H9 (cell line): ENCODE results near the gene TIAL1. TPM values are rescaled to one million over a fixed set of nuclear protein-coding genes. Genes with fewer than 3 reads are reported as not detected.

Experiments
- DNase-seq: peaks from one replicate; pipeline ENCODE4 v3.0.0-alpha.2; 2017
- H2AFZ ChIP-seq: one replicate; pipeline ENCODE4 v1.6.1; 2013; ENCODE audit warnings: mild to moderate bottlenecking, low read length, control low read depth, moderate library complexity
- H2AK5ac ChIP-seq: 2 replicates; pipeline ENCODE4 v1.6.1; 2013; ENCODE audit warnings: low read length, control low read depth, mixed read lengths; ENCODE audit not compliant: insufficient read length
- H2BK120ac ChIP-seq: one replicate; pipeline ENCODE4 v1.6.1; 2013; ENCODE audit warnings: low read depth, mild to moderate bottlenecking, low read length, control low read depth, inconsistent platforms; ENCODE audit not compliant: poor library complexity, severe bottlenecking
- H2BK12ac ChIP-seq: 2 replicates; pipeline ENCODE4 v1.6.1; 2013; ENCODE audit warnings: low read length, control low read depth, mixed read lengths, low read depth; ENCODE audit not compliant: insufficient read length
- H2BK15ac ChIP-seq: 2 replicates; pipeline ENCODE4 v1.6.1; 2013; ENCODE audit warnings: low read depth, low read length, control low read depth
- H2BK20ac ChIP-seq: one replicate; pipeline ENCODE4 v1.6.1; 2013; ENCODE audit warnings: low read depth, mild to moderate bottlenecking, low read length, control low read depth, inconsistent platforms; ENCODE audit not compliant: poor library complexity, severe bottlenecking
- H2BK5ac ChIP-seq: 2 replicates; pipeline ENCODE4 v1.6.1; 2013; ENCODE audit warnings: low read length, control low read depth, mixed read lengths; ENCODE audit not compliant: insufficient read length
- H3K14ac ChIP-seq: 2 replicates; pipeline ENCODE4 v1.6.1; 2013; ENCODE audit warnings: low read length, control low read depth; ENCODE audit not compliant: insufficient read depth
- H3K18ac ChIP-seq: 2 replicates; pipeline ENCODE4 v1.6.1; 2013; ENCODE audit warnings: low read depth, mild to moderate bottlenecking, mixed read lengths, low read length, control low read depth; ENCODE audit not compliant: insufficient read length
- H3K23ac ChIP-seq: 2 replicates; pipeline ENCODE4 v1.6.1; 2013; ENCODE audit warnings: low read length, control low read depth, mixed read lengths, low read depth; ENCODE audit not compliant: insufficient read length
- H3K23me2 ChIP-seq: 2 replicates; pipeline ENCODE4 v1.6.1; 2013; ENCODE audit warnings: low read depth, mild to moderate bottlenecking, mixed read lengths, low read length, control low read depth; ENCODE audit not compliant: insufficient read length, poor library complexity, severe bottlenecking
- H3K27ac ChIP-seq: 2 replicates; pipeline ENCODE4 v1.5.1; 2013; ENCODE audit warnings: low read length, control low read depth, mixed read lengths, low read depth; ENCODE audit not compliant: insufficient read length
- H3K27me3 ChIP-seq: 2 replicates; pipeline ENCODE4 v1.6.1; 2013; ENCODE audit warnings: low read length, control low read depth, inconsistent platforms; ENCODE audit not compliant: insufficient read depth
- H3K4ac ChIP-seq: 2 replicates; pipeline ENCODE4 v1.6.1; 2013; ENCODE audit warnings: low read depth, mild to moderate bottlenecking, control low read depth, inconsistent platforms, low read length, moderate library complexity
- H3K4me1 ChIP-seq: 2 replicates; pipeline ENCODE4 v1.6.1; 2013; ENCODE audit warnings: low read length, control low read depth, inconsistent platforms; ENCODE audit not compliant: insufficient read depth
- H3K4me2 ChIP-seq: 2 replicates; pipeline ENCODE4 v1.6.1; 2013; ENCODE audit warnings: low read length, control low read depth, mixed read lengths; ENCODE audit not compliant: insufficient read length, insufficient read depth
- H3K56ac ChIP-seq: 2 replicates; pipeline ENCODE4 v1.6.1; 2013; ENCODE audit warnings: low read depth, mild to moderate bottlenecking, mixed read lengths, low read length, control low read depth; ENCODE audit not compliant: insufficient read length
- H3K79me1 ChIP-seq: 2 replicates; pipeline ENCODE4 v1.6.1; 2013; ENCODE audit warnings: low read depth, mild to moderate bottlenecking, moderate library complexity, low read length, control low read depth, inconsistent platforms; ENCODE audit not compliant: insufficient read depth, poor library complexity, severe bottlenecking
- H3K79me2 ChIP-seq: 2 replicates; pipeline ENCODE4 v1.6.1; 2013; ENCODE audit warnings: low read length, control low read depth, inconsistent platforms; ENCODE audit not compliant: insufficient read depth
- H3K9ac ChIP-seq: 2 replicates; pipeline ENCODE4 v1.6.1; 2013; ENCODE audit warnings: low read length, control low read depth, mixed read lengths; ENCODE audit not compliant: insufficient read length; ENCODE audit errors: extremely low read depth
- H3K9me3 ChIP-seq: one replicate; pipeline ENCODE4 v1.6.1; 2013; ENCODE audit warnings: low read depth, low read length, inconsistent platforms; ENCODE audit not compliant: control insufficient read depth
- H3T11ph ChIP-seq: one replicate; pipeline ENCODE4 v1.6.1; 2013; ENCODE audit warnings: mild to moderate bottlenecking, low read length, control low read depth, inconsistent platforms
- H4K20me1 ChIP-seq: one replicate; pipeline ENCODE4 v1.6.1; 2013; ENCODE audit not compliant: control insufficient read depth, insufficient read length, insufficient read depth
- H4K5ac ChIP-seq: 2 replicates; pipeline ENCODE4 v1.6.1; 2013; ENCODE audit warnings: low read depth, mild to moderate bottlenecking, mixed read lengths, low read length, control low read depth; ENCODE audit not compliant: insufficient read length
- H4K8ac ChIP-seq: replicated peaks from 2 replicates; pipeline ENCODE4 v1.6.1; 2013; ENCODE audit warnings: low read length, control low read depth, mixed read lengths, low read depth; ENCODE audit not compliant: insufficient read length
- H4K91ac ChIP-seq: 2 replicates; pipeline ENCODE4 v1.6.1; 2013; ENCODE audit warnings: low read depth, mild to moderate bottlenecking, moderate library complexity, mixed read lengths, low read length, control low read depth; ENCODE audit not compliant: insufficient read length
- H3K27ac Mint-ChIP-seq, 3 experiments: 2 replicates in 2 of 3; 3 replicates in 1 of 3; pipeline ENCODE4 v1.8.0; 2020 to 2021; ENCODE audit warnings: mixed read lengths in 3 of 3, mild to moderate bottlenecking in 1 of 3, moderate library complexity in 1 of 3
- H3K27me3 Mint-ChIP-seq: 2 replicates; pipeline ENCODE4 v1.8.0; 2021; ENCODE audit warnings: low read depth, mild to moderate bottlenecking, moderate library complexity, mixed read lengths
- H3K36me3 Mint-ChIP-seq, 3 experiments: 2 replicates in 2 of 3; 3 replicates in 1 of 3; pipeline ENCODE4 v1.8.0; 2020 to 2021; ENCODE audit warnings: low read depth in 3 of 3, mixed read lengths in 3 of 3; ENCODE audit not compliant: insufficient read depth in 1 of 3
- H3K4me1 Mint-ChIP-seq, 2 experiments: 2 replicates each; pipeline ENCODE4 v1.8.0; 2020; ENCODE audit warnings: mixed read lengths in 2 of 2
- H3K4me3 Mint-ChIP-seq, 2 experiments: 2 replicates in 1 of 2; 3 replicates in 1 of 2; pipeline ENCODE4 v1.8.0; 2020 to 2021; ENCODE audit warnings: mild to moderate bottlenecking in 2 of 2, mixed read lengths in 2 of 2, moderate library complexity in 1 of 2
- H3K9me3 Mint-ChIP-seq, 2 experiments: 2 replicates in 1 of 2; 3 replicates in 1 of 2; pipeline ENCODE4 v1.8.0; 2020; ENCODE audit warnings: mild to moderate bottlenecking in 2 of 2, mixed read lengths in 2 of 2, moderate library complexity in 1 of 2
- CTCF ChIP-seq: fragments of 200-600 bp; sonication (generic); conservative IDR thresholded peaks from 3 replicates; pipeline ENCODE4 v1.8.0; 2021; ENCODE audit warnings: antibody characterized with exemption, mild to moderate bottlenecking
- WGBS: extraction: QIAGEN DNeasy Blood & Tissue Kit; methylation state at CpG from one replicate; pipeline ENCODE4 v1.1.7; 2013; ENCODE audit warnings: missing lambda C conversion rate, low lambda C conversion rate, mixed read lengths; ENCODE audit not compliant: insufficient read length; ENCODE audit errors: extremely low coverage; 5-methylcytosine and 5-hydroxymethylcytosine counted together
- total RNA-seq: library from RNA; stranded (reverse); gene quantifications from 2 replicates; pipeline ENCODE4 v1.2.1, GENCODE V29; 2021

TIAL1 gene
- total RNA-seq, 1 experiment from 2014 or later, result 146 TPM

- WGBS, result no CpG with 5 or more reads among the region's 57 CpGs
- Histone ChIP-seq H4K5ac (no peak overlapping the region), H2AFZ (no peak overlapping the region), H2BK12ac (no peak overlapping the region), H3K4me2 (peak overlapping the region; percentile 47), H3K9ac (no peak overlapping the region), H3K23me2 (peaks cover 20% of the 10 kb centered on the region), H3K18ac (no peak overlapping the region), H3K23ac (no peak overlapping the region), H4K20me1 (no peaks in the 10 kb centered on the region), H3K14ac (no peak overlapping the region), H3K79me2 (no peaks in the 10 kb centered on the region), H3K27ac (no peak overlapping the region), H2BK15ac (no peak overlapping the region), H3K9me3 (no peaks in the 10 kb centered on the region), H3K4me1 (peaks cover 3% of the 10 kb centered on the region; the same call in 1 of the 2 replicates), H2BK5ac (no peak overlapping the region), H4K91ac (no peak overlapping the region), H2BK20ac (no peak overlapping the region), H3K79me1 (no peaks in the 10 kb centered on the region), H2BK120ac (no peak overlapping the region), H3K27me3 (peaks cover 23% of the 10 kb centered on the region; the same call in 1 of the 2 replicates), H2AK5ac (no peak overlapping the region), H3K4ac (no peak overlapping the region), H3T11ph (no peak overlapping the region), H3K56ac (no peak overlapping the region), H4K8ac (no peak overlapping the region)
- Mint-ChIP-seq H3K36me3 (no peaks in the 10 kb centered on the region; a peak in 1 of 7 replicates), H3K4me1 (peaks cover 18 to 27% of the 10 kb centered on the region in 2 experiments), H3K27me3 (peaks cover 67% of the 10 kb centered on the region), H3K4me3 (peak overlapping the region; percentile 66 to 81), H3K27ac (no peak overlapping the region), H3K9me3 (no peaks in the 10 kb centered on the region; a peak in 2 of 5 replicates)
- DNase-seq, result no peak
- no peak for TF ChIP-seq CTCF
Measured at GRCh38 chr10:119541459-119542356, 55.1 kb downstream of the TIAL1 start.
